GM23338 (cell line): ENCODE data around the gene CS. TPM values are rescaled to one million over a fixed set of nuclear protein-coding genes. Genes with fewer than 3 reads are reported as not detected.
A peak's percentile ranks its signal among the peaks of the same experiment; 100 is the strongest.

Source experiments
- ATAC-seq: fragments of 200-7000 bp; cut with Tn5 transposase; 3 replicates; pipeline ENCODE4 v1.9.1; 2020
- DNase-seq: peaks from one replicate; pipeline ENCODE4 v3.0.0-alpha.2; 2015; ENCODE audit warnings: low spot score
- H2AFZ ChIP-seq: fragments of 200-600 bp; sonication (generic); 2 replicates; pipeline ENCODE4 v1.8.0; 2016; ENCODE audit warnings: antibody characterized with exemption, mild to moderate bottlenecking, moderate library complexity
- H3F3A ChIP-seq: fragments of 200-600 bp; sonication (generic); replicated peaks from 2 replicates; pipeline ENCODE4 v1.8.0; 2017; ENCODE audit warnings: antibody characterized with exemption, mixed run types, low read depth
- H3K27ac ChIP-seq: fragments of 200-600 bp; sonication (generic); 2 replicates; pipeline ENCODE4 v1.6.1; 2016; ENCODE audit warnings: low read depth
- H3K27me3 ChIP-seq: fragments of 200-600 bp; sonication (generic); 2 replicates; pipeline ENCODE4 v1.8.0; 2016; ENCODE audit warnings: mild to moderate bottlenecking, mixed run types, moderate library complexity; ENCODE audit not compliant: insufficient read depth
- H3K36me3 ChIP-seq: fragments of 200-600 bp; sonication (generic); 2 replicates; pipeline ENCODE4 v1.8.0; 2016; ENCODE audit warnings: mild to moderate bottlenecking; ENCODE audit not compliant: insufficient read depth
- H3K4me1 ChIP-seq: fragments of 200-600 bp; sonication (generic); 2 replicates; pipeline ENCODE4 v1.8.0; 2016; ENCODE audit warnings: mild to moderate bottlenecking, moderate library complexity; ENCODE audit not compliant: insufficient read depth
- H3K4me2 ChIP-seq: fragments of 200-600 bp; sonication (generic); 2 replicates; pipeline ENCODE4 v1.7.1; 2017; ENCODE audit warnings: mixed run types
- H3K4me3 ChIP-seq: fragments of 200-600 bp; sonication (generic); 2 replicates; pipeline ENCODE4 v1.6.1; 2016; ENCODE audit warnings: mixed run types
- H3K79me2 ChIP-seq: fragments of 200-600 bp; sonication (generic); replicated peaks from 2 replicates; pipeline ENCODE4 v1.8.0; 2017; ENCODE audit warnings: mild to moderate bottlenecking; ENCODE audit not compliant: insufficient read depth
- H3K9me2 ChIP-seq: fragments of 200-600 bp; sonication (generic); 2 replicates; pipeline ENCODE4 v1.8.0; 2017; ENCODE audit not compliant: insufficient read depth
- H4K20me1 ChIP-seq: fragments of 200-600 bp; sonication (generic); replicated peaks from 2 replicates; pipeline ENCODE4 v1.8.0; 2017; ENCODE audit warnings: mild to moderate bottlenecking; ENCODE audit not compliant: insufficient read depth
- H3K27ac Mint-ChIP-seq: 2 replicates; pipeline ENCODE4 v1.8.0; 2020; ENCODE audit warnings: inconsistent platforms, mild to moderate bottlenecking, moderate library complexity, mixed read lengths
- H3K27me3 Mint-ChIP-seq: 3 replicates; pipeline ENCODE4 v1.8.0; 2022; ENCODE audit warnings: low read depth, mild to moderate bottlenecking, moderate library complexity, mixed read lengths, inconsistent platforms; ENCODE audit not compliant: insufficient read depth, poor library complexity
- H3K36me3 Mint-ChIP-seq: 3 replicates; pipeline ENCODE4 v1.8.0; 2021; ENCODE audit warnings: low read depth, mild to moderate bottlenecking, inconsistent platforms, moderate library complexity, mixed read lengths
- H3K4me1 Mint-ChIP-seq: 3 replicates; pipeline ENCODE4 v1.8.0; 2020; ENCODE audit warnings: mild to moderate bottlenecking, inconsistent platforms, mixed read lengths
- H3K4me3 Mint-ChIP-seq: 3 replicates; pipeline ENCODE4 v1.8.0; 2021; ENCODE audit warnings: moderate library complexity, mild to moderate bottlenecking, inconsistent platforms, mixed read lengths
- H3K9me3 Mint-ChIP-seq: 3 replicates; pipeline ENCODE4 v1.8.0; 2020; ENCODE audit warnings: moderate library complexity, mild to moderate bottlenecking, inconsistent platforms, mixed read lengths
- CREB1 ChIP-seq: fragments of 250-450 bp; sonication (Bioruptor Pico); IDR thresholded peaks from 2 replicates; pipeline ENCODE4 v1.5.0; 2020; ENCODE audit warnings: low read depth, mild to moderate bottlenecking, moderate library complexity
- CTCF ChIP-seq, 2 experiments: fragments of 200-600 bp in 1 of 2; sonication (generic) in 1 of 2; conservative IDR thresholded peaks; 2 replicates each; pipeline versions ENCODE4 v1.5.1 to v1.6.1; 2016 to 2017; ENCODE audit warnings: antibody characterized with exemption in 2 of 2, low read depth in 2 of 2, mild to moderate bottlenecking in 2 of 2, moderate library complexity in 1 of 2
- ETS1 ChIP-seq: IDR thresholded peaks from 2 replicates; pipeline ENCODE4 v1.6.1; 2016; ENCODE audit warnings: antibody characterized with exemption
- EZH2 ChIP-seq: fragments of 200-600 bp; sonication (generic); IDR thresholded peaks from one replicate; pipeline ENCODE4 v1.8.0; 2017; ENCODE audit warnings: antibody characterized with exemption, mild to moderate bottlenecking, low read depth; ENCODE audit not compliant: unreplicated experiment
- EZH2phosphoT487 ChIP-seq: fragments of 200-600 bp; sonication (generic); IDR thresholded peaks from one replicate; pipeline ENCODE4 v1.8.1; 2018; ENCODE audit warnings: antibody characterized with exemption; ENCODE audit not compliant: unreplicated experiment
- JUNB ChIP-seq: IDR thresholded peaks from one replicate; pipeline ENCODE4 v1.6.1; 2016; ENCODE audit warnings: antibody characterized with exemption; ENCODE audit not compliant: unreplicated experiment
- NANOG ChIP-seq: IDR thresholded peaks from 2 replicates; pipeline ENCODE4 v1.6.1; 2016; ENCODE audit warnings: antibody characterized with exemption, borderline replicate concordance
- POLR2AphosphoS5 ChIP-seq: IDR thresholded peaks from 2 replicates; pipeline ENCODE4 v1.6.1; 2016; ENCODE audit warnings: antibody characterized with exemption, low read depth
- REST ChIP-seq: IDR thresholded peaks from one replicate; pipeline ENCODE4 v1.6.1; 2018; ENCODE audit warnings: antibody characterized with exemption; ENCODE audit not compliant: unreplicated experiment
- STAT1 ChIP-seq: IDR thresholded peaks from one replicate; pipeline ENCODE4 v1.6.1; 2016; ENCODE audit warnings: antibody characterized with exemption; ENCODE audit not compliant: unreplicated experiment
- ZNF114 ChIP-seq: fragments of 250-450 bp; sonication (Bioruptor Pico); IDR thresholded peaks from 2 replicates; pipeline ENCODE4 v1.5.0; 2020; ENCODE audit warnings: mild to moderate bottlenecking, moderate library complexity
- ZNF331 ChIP-seq: fragments of 250-450 bp; sonication (Bioruptor Pico); IDR thresholded peaks from 2 replicates; pipeline ENCODE4 v1.5.0; 2020; ENCODE audit warnings: low read depth, mild to moderate bottlenecking, moderate library complexity
- ZNF462 ChIP-seq: fragments of 250-450 bp; sonication (Bioruptor Pico); IDR thresholded peaks from 2 replicates; pipeline ENCODE4 v1.5.0; 2020; ENCODE audit warnings: mild to moderate bottlenecking, moderate library complexity
- polyA plus RNA-seq: library from polyadenylated mRNA; unstranded; fragments of >200 nt; fragmentation: Nextera tagmentation; extraction: Ambion mirVana; gene quantifications from 2 replicates; pipeline ENCODE4 v1.2.1, GENCODE V29; 2016
- total RNA-seq: library from RNA; depleted of rRNA; stranded (reverse); fragments of >200 nt; shearing (Covaris generic); gene quantifications from 2 replicates; pipeline ENCODE4 v1.2.3, GENCODE V29; 2014

The CS gene
- total and polyA plus RNA-seq, 2 experiments from 2014 or later, result 63.3 to 166 TPM

GRCh38 chr12:56266693-56267442, 33.3 kb downstream of the CS start, which contains the start of gene COQ10A:
TSS of gene COQ10A (plus strand) at chr12:56266942. CDS start at chr12:56267119, 177 bp downstream.
- ATAC-seq (peak; percentile 92), DNase-seq (peak; percentile 96)
- Mint-ChIP-seq H3K27ac (peak within 1 kb of the TSS; percentile 95), H3K4me1 (peaks cover 10% of the 10 kb centered on the region), H3K27me3 (peaks cover 27% of the 10 kb centered on the region), H3K4me3 (peak within 1 kb of the TSS; percentile 90), H3K9me3 (no peaks in the 10 kb centered on the region; the same call in 2 of the 3 replicates), H3K36me3 (peaks cover 27% of the 10 kb centered on the region)
- Histone ChIP-seq H3K27ac (peak within 1 kb of the TSS; percentile 96), H2AFZ (peak within 1 kb of the TSS; percentile 99), H4K20me1 (no peaks in the 10 kb centered on the region; the same call in 1 of the 2 replicates), H3F3A (peaks cover 32% of the 10 kb centered on the region), H3K79me2 (no peaks in the 10 kb centered on the region), H3K4me3 (peak within 1 kb of the TSS; percentile 80), H3K4me2 (peak within 1 kb of the TSS; percentile 95), H3K36me3 (peaks cover 4% of the 10 kb centered on the region), H3K4me1 (peaks cover 5% of the 10 kb centered on the region; the same call in 1 of the 2 replicates), H3K27me3 (no peaks in the 10 kb centered on the region), H3K9me2 (no peaks in the 10 kb centered on the region)
- TF ChIP-seq STAT1 (no peak), CTCF (conservative IDR thresholded peaks at IDR 0.05; ENCODE audit: low read depth in 2 of 2) (peak; percentile 46 to 58), EZH2phosphoT487 (no peak), REST (no peak), ZNF331 (CRISPR knock-in tag) (no peak), POLR2AphosphoS5 (peak; percentile 91), ZNF114 (CRISPR knock-in tag) (no peak), ZNF462 (CRISPR knock-in tag) (no peak), JUNB (no peak), NANOG (no peak), CREB1 (CRISPR knock-in tag) (peak; percentile 73), ETS1 (peak; percentile 93), EZH2 (no peak)
